ENCODE measurements around the gene UROC1.

GRCh38 chr3:126557415-126557745 is 39.8 kb upstream of the UROC1 start:
- TF ChIP-seq GATA3 (IDR thresholded peaks at IDR 0.05; ENCODE audit: low read depth, low read length) (no peak), GATA2 (IDR thresholded peaks at IDR 0.05; ENCODE audit: low read depth, low read length) (no peak)
